Activated gamma-delta T cell treated with anti-CD3 and anti-CD28 coated beads, Interleukin-2, amount 50 U/mL, for 16 hours (primary cell): ENCODE data around the gene ZFAND2B.
"Not testable (repeated sequence)": the region's sequence is repeated elsewhere in the genome, so short reads cannot be mapped to it uniquely, and the experiment has no call there.

ENCODE experiments used
- DNase-seq: peaks from one replicate; pipeline ENCODE4 v3.0.0-alpha.2; 2020; ENCODE audit warnings: low read depth

Gene ZFAND2B

GRCh38 chr2:219175928-219176817 lies 30.4 kb upstream of the ZFAND2B start:
- DNase-seq = no peak

- DNase-seq = peak; percentile 78
Observed at GRCh38 chr2:219176818-219177551, 29.6 kb upstream of the ZFAND2B start, which contains the start of gene CNPPD1. Gene CNPPD1, minus strand, starts transcription at chr2:219176925. Its CDS starts 97 bp downstream, at chr2:219176828.

- peak; percentile 65 for DNase-seq
Observed at GRCh38 chr2:219177552-219178376, 28.8 kb upstream of the ZFAND2B start, which contains the start of gene RETREG2. Gene RETREG2, plus strand, starts transcription at chr2:219178275. Its CDS starts 78 bp downstream, at chr2:219178353.

DNA sequence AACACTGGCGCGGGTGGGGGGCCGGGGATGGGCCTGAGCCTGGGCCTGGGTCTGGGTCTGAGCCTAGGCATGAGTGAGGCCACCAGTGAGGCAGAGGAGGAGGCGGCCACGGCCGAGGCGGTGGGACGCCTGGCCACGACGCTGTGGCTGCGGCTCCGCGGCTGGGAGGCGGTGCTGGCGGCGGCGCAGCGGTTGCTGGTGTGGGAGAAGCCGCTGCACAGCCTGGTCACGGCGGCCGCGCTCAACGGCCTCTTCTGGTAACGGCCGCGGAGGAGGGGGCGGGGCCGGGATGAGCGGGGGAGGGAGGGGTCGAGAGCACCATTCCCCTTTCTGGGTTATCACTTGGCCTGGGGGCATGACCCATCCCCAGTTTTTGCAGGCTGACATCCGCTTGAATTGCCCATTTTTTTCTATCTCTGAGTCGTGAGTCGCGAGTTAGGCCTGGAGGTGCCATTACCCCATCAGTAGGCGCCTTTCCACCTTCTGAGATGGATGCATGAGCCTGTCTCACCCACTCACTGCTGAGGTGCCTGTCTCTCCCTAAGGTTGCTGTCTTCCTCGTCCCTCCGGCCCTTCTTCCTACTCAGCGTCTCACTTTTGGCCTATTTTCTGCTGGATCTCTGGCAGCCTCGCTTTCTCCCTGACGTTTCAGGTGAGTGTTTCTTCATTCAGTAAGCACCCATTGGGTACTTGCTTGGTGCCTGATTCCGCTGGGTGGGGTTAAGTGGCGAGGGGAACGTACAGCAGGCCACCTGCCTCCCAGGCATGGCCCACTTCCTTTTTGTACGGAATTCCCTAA lies 28.0 kb upstream of the ZFAND2B start:
- DNase-seq = peak; percentile 15

DNA sequence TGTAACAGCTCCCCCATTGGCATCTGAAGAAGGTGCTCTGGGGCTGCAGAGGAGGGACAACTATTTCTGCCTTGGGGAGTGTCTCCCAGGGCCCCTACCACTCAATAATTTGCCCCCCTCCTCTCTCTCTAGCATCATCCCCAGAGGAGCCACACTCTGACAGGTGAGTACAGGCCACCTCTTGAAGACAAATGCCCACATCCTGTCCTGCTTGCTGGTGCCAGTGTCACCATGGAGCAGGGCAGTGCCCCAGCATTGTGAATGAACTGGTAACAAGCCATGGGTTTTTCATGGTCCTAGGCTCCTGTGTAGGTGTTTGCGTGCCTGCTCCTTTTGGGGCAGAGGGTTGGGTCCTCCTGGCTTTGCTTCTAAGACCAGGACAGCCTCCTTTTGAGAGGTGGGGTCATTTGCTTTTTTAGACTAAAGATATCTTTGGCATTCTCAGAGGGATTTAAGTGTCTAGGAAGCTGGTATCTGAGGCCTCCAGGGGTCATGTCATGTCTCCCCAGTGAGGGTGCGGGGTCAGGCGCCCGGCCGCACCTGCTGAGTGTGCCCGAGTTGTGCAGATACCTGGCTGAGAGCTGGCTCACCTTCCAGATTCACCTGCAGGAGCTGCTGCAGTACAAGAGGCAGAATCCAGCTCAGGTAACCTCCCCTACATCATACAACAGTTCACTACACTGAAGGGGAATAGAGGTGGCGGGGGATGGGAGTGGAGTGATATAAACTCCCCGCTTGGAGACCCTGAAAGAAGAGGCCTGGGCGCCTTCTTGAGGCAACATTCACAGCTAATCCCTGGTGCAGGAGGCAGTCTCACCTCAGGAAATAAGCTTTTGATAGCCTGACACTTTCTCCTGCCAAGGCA lies 26.7 kb upstream of the ZFAND2B start:
- DNase-seq = no peak

- DNase-seq = no peak
Observed at GRCh38 chr2:219180961-219181360, 25.6 kb upstream of the ZFAND2B start.

DNA sequence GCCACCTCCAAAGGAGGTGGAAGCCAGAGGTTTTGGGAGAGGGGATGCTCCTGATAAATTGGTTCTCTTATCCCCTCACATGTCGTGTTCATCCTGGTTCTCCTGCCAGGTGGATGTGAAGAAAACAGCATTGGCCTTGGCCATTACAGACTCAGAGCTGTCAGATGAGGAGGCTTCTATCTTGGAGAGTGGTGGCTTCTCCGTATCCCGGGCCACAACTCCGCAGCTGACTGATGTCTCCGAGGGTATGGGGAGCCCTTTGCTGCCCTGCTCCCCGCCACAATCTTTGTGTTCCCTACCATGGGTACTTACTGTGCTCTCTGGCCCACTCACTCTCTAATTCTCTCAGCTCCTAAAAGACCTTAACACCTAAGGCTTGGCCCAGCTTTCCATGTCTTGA lies 25.1 kb upstream of the ZFAND2B start:
- DNase-seq = no peak

DNA sequence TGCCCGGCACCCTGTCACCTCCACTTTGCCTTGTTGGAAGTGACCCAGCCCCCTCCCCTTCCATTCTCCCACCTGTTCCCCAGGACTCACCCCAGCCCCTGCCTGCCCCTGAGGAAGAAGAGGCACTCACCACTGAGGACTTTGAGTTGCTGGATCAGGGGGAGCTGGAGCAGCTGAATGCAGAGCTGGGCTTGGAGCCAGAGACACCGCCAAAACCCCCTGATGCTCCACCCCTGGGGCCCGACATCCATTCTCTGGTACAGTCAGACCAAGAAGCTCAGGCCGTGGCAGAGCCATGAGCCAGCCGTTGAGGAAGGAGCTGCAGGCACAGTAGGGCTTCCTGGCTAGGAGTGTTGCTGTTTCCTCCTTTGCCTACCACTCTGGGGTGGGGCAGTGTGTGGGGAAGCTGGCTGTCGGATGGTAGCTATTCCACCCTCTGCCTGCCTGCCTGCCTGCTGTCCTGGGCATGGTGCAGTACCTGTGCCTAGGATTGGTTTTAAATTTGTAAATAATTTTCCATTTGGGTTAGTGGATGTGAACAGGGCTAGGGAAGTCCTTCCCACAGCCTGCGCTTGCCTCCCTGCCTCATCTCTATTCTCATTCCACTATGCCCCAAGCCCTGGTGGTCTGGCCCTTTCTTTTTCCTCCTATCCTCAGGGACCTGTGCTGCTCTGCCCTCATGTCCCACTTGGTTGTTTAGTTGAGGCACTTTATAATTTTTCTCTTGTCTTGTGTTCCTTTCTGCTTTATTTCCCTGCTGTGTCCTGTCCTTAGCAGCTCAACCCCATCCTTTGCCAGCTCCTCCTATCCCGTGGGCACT lies 24.0 kb upstream of the ZFAND2B start:
- no peak for DNase-seq

- DNase-seq = no peak
Observed at GRCh38 chr2:219183151-219183772, 23.3 kb upstream of the ZFAND2B start.

- DNase-seq = no peak
Observed at GRCh38 chr2:219184121-219184520, 22.5 kb upstream of the ZFAND2B start.

- no peak for DNase-seq
Observed at GRCh38 chr2:219186754-219187456, 19.7 kb upstream of the ZFAND2B start.

GRCh38 chr2:219197388-219197787 lies 9.2 kb upstream of the ZFAND2B start:
- no peak for DNase-seq

- no peak for DNase-seq
Observed at GRCh38 chr2:219198974-219199373, 7.6 kb upstream of the ZFAND2B start.

DNA sequence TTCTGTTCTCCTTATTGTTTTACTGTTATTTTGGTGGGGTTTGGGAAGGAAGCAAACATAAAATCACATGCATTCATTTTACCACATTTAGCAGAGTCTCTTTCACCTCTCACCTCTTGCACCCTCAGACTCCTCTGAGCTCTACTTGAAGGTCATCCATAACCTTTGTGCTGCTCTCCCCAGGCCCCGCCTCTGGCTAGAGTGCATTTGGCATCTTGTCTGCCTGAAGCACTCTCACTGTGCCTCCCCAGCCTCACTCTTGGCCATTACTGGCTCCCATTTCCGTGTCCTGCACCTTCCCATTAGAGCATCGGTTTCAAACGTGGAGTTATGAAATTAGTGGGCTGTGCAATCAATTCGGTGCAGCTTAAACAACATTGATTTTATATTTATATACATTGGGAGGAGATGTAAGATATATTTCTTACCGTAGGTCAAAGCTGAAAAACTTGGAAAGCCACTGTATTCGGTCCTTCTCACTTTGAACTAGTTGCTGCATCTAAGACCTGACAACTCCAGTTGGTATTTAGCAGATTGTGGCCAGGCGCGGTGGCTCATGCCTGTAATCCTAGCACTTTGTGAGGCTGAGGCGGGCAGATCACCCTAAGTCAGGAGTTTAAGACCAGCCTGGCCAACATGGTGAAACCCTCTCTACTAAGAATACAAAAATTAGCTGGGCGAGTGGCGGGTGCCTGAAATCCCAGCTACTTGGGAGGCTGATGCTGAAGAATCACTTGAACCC lies 6.9 kb upstream of the ZFAND2B start:
- no peak for DNase-seq

DNA sequence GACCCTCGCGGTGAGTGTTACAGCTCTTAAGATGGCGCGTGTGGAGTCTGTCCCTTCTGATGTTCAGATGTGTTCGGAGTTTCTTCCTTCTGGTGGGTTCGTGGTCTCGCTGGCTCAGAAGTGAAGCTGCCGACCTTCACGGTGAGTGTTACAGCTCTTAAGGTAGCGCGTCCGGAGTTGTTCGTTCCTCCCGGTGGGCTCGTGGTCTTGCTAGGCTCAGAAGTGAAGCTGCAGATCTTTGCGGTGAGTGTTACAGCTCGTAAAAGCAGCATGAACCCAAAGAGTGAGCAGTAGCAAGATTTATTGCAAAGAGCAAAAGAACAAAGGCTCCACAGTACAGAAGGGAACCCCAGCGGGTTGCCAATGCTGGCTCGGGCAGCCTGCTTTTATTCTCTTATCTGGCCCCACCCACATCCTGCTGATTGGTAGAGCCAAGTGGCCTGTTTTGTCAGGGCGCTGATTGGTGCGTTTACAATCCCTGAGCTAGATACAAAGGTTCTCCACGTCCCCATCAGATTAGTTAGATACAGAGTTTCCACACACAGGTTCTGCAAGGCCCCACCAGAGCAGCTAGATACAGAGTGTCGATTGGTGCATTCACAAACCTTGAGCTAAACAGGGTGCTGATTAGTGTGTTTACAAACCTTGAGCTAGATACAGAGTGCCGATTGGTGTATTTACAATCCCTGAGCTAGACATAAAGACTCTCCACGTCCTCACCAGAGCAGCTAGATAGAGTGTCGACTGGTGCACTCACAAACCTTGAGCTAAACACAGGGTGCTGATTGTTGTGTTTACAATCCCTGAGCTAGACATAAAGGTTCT lies 5.9 kb upstream of the ZFAND2B start:
- DNase-seq = not testable (repeated sequence)

DNA sequence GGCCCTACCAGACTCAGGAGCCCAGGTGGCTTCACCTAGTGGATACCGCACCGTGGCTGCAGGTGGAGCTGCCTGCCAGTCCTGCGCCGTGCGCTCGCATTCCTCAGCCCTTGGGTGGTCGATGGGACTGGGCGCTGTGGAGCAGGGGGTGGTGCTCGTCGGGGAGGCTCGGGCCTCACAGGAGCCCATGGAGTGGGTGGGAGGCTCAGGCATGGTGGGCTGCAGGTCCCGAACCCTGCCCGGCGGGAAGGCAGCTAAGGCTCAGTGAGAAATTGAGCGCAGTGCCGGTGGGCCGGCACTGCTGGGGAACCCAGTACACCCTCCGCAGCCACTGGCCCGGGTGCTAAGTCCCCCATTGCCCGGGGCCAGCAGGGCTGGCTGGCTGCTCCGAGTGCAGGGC lies 5.3 kb upstream of the ZFAND2B start:
- not testable (repeated sequence) for DNase-seq
